Progenitor cell of endocrine pancreas (in vitro differentiated cells): ENCODE measurements around the gene PDZD2. TPM values are rescaled to one million over a fixed set of nuclear protein-coding genes. Genes with fewer than 3 reads are reported as not detected.

Experiments
- DNase-seq: peaks from one replicate; pipeline ENCODE4 v3.0.0; 2021; ENCODE audit warnings: low spot score; ENCODE audit not compliant: unreplicated experiment
- H3K27ac Mint-ChIP-seq: 2 replicates; pipeline ENCODE4 v1.8.0; 2021; ENCODE audit warnings: mild to moderate bottlenecking, moderate library complexity, mixed read lengths
- H3K27me3 Mint-ChIP-seq: 2 replicates; pipeline ENCODE4 v1.8.0; 2021; ENCODE audit warnings: mixed read lengths
- H3K36me3 Mint-ChIP-seq: 2 replicates; pipeline ENCODE4 v1.8.0; 2022; ENCODE audit warnings: mixed read lengths; ENCODE audit not compliant: insufficient read depth
- H3K4me1 Mint-ChIP-seq: 2 replicates; pipeline ENCODE4 v1.8.0; 2021; ENCODE audit warnings: low read depth, mixed read lengths
- H3K4me3 Mint-ChIP-seq: 2 replicates; pipeline ENCODE4 v1.8.0; 2021; ENCODE audit warnings: low read depth, mild to moderate bottlenecking, moderate library complexity, mixed read lengths
- H3K9me3 Mint-ChIP-seq: 2 replicates; pipeline ENCODE4 v1.8.0; 2021; ENCODE audit warnings: low read depth, mixed read lengths
- CTCF ChIP-seq: fragments of 200-600 bp; sonication (generic); IDR thresholded peaks from one replicate; pipeline ENCODE4 v1.5.0; 2021; ENCODE audit warnings: antibody characterized with exemption, mild to moderate bottlenecking; ENCODE audit not compliant: unreplicated experiment
- total RNA-seq: library from RNA; stranded (reverse); gene quantifications from 2 replicates; pipeline ENCODE4 v1.2.1, GENCODE V29; 2021

Gene PDZD2
- total RNA-seq, 1 donor from 2014 or later, result 3.1 TPM

- no peak for DNase-seq
- Mint-ChIP-seq H3K4me3 (no peak overlapping the region), H3K36me3 (no peaks in the 10 kb centered on the region), H3K27me3 (peaks cover 3% of the 10 kb centered on the region), H3K27ac (no peak overlapping the region), H3K4me1 (no peaks in the 10 kb centered on the region), H3K9me3 (no peaks in the 10 kb centered on the region)
- no peak for TF ChIP-seq CTCF
Observed at GRCh38 chr5:31604240-31604639, 34.7 kb upstream of the PDZD2 start.

GRCh38 chr5:31604644-31605043, 34.3 kb upstream of the PDZD2 start:
- H3K9me3 Mint-ChIP-seq, result no peaks in the 10 kb centered on the region
- TF ChIP-seq CTCF, result no peak
- no peak overlapping the region for H3K4me3 Mint-ChIP-seq
- H3K27ac Mint-ChIP-seq, result no peak overlapping the region
- H3K36me3 Mint-ChIP-seq, result no peaks in the 10 kb centered on the region
- no peak for DNase-seq
- H3K4me1 Mint-ChIP-seq, result no peaks in the 10 kb centered on the region
- peaks cover 3% of the 10 kb centered on the region for H3K27me3 Mint-ChIP-seq

GRCh38 chr5:31605920-31606319, 33.0 kb upstream of the PDZD2 start:
- Mint-ChIP-seq H3K9me3 (no peaks in the 10 kb centered on the region), H3K4me1 (no peaks in the 10 kb centered on the region), H3K27ac (no peak overlapping the region), H3K27me3 (peaks cover 3% of the 10 kb centered on the region), H3K36me3 (no peaks in the 10 kb centered on the region), H3K4me3 (no peak overlapping the region)
- no peak for DNase-seq
- no peak for TF ChIP-seq CTCF

GRCh38 chr5:31607546-31607945, 31.4 kb upstream of the PDZD2 start:
- no peak for TF ChIP-seq CTCF
- H3K27ac Mint-ChIP-seq, result no peak overlapping the region
- no peaks in the 10 kb centered on the region for H3K36me3 Mint-ChIP-seq
- no peaks in the 10 kb centered on the region for H3K9me3 Mint-ChIP-seq
- DNase-seq, result no peak
- no peaks in the 10 kb centered on the region for H3K27me3 Mint-ChIP-seq
- H3K4me1 Mint-ChIP-seq, result no peaks in the 10 kb centered on the region
- no peak overlapping the region for H3K4me3 Mint-ChIP-seq

- Mint-ChIP-seq H3K4me1 (no peaks in the 10 kb centered on the region), H3K36me3 (no peaks in the 10 kb centered on the region), H3K9me3 (no peaks in the 10 kb centered on the region), H3K27ac (no peak overlapping the region), H3K4me3 (no peak overlapping the region), H3K27me3 (no peaks in the 10 kb centered on the region)
- no peak for DNase-seq
- TF ChIP-seq CTCF, result no peak
Observed at GRCh38 chr5:31611002-31611401, 27.9 kb upstream of the PDZD2 start.
